Activated naive CD4-positive, alpha-beta T cell treated with anti-CD3 and anti-CD28 coated beads, Interleukin-2, amount 50 U/mL, for 24 hours (primary cell): Measurements from ENCODE around the gene PNMA8C.
"Not testable (repeated sequence)": the region's sequence is repeated elsewhere in the genome, so short reads cannot be mapped to it uniquely, and the experiment has no call there.

Source experiments
- H3K27ac Mint-ChIP-seq: one replicate; pipeline ENCODE4 v1.8.0; 2021; ENCODE audit warnings: mild to moderate bottlenecking, mixed read lengths
- H3K27me3 Mint-ChIP-seq: one replicate; pipeline ENCODE4 v1.8.0; 2021; ENCODE audit warnings: mixed read lengths
- H3K36me3 Mint-ChIP-seq: one replicate; pipeline ENCODE4 v1.8.0; 2021; ENCODE audit warnings: mixed read lengths
- H3K4me1 Mint-ChIP-seq: one replicate; pipeline ENCODE4 v1.8.0; 2021; ENCODE audit warnings: mixed read lengths
- H3K4me3 Mint-ChIP-seq: one replicate; pipeline ENCODE4 v1.8.0; 2021; ENCODE audit warnings: mild to moderate bottlenecking, mixed read lengths
- H3K9me3 Mint-ChIP-seq: one replicate; pipeline ENCODE4 v1.8.0; 2021; ENCODE audit warnings: mixed read lengths

The PNMA8C gene

DNA sequence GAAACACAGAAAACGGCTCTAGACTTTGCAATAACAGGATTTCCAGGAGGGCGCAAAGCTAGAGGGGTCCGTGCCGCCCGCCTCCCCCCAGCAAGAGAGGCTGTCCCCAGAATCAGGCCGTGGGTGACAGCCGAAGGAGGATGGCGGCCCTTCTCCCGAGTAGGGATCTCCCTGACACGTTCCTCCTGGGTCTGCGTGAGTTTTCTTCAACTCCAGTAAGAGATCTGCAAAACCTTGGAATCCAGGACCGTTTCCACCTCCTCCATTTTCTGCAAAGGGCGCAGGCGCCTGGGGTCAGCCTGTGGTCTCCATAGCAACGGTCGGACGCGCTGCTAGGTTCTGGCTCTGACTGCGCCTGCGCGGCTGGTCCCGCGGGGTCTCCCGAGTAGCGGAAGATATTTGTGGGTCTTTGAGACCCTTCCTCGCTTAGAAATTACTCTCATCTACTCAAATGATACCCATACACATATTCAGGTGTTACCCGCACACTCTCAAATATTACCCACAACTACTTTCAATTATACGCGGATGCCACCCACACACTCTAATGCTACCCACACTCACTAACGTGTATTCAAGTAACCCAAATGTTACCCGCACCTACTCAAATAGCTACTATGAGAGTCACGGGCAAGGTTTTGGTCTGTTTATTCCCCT, 2.1 kb downstream of the PNMA8C start:
- no peaks in the 10 kb centered on the region for H3K36me3 Mint-ChIP-seq
- H3K4me3 Mint-ChIP-seq, result peak overlapping the region; percentile 83
- H3K27me3 Mint-ChIP-seq, result peaks cover 39% of the 10 kb centered on the region
- H3K4me1 Mint-ChIP-seq, result peaks cover 29% of the 10 kb centered on the region
- peak overlapping the region; percentile 82 for H3K27ac Mint-ChIP-seq
- no peaks in the 10 kb centered on the region for H3K9me3 Mint-ChIP-seq

DNA sequence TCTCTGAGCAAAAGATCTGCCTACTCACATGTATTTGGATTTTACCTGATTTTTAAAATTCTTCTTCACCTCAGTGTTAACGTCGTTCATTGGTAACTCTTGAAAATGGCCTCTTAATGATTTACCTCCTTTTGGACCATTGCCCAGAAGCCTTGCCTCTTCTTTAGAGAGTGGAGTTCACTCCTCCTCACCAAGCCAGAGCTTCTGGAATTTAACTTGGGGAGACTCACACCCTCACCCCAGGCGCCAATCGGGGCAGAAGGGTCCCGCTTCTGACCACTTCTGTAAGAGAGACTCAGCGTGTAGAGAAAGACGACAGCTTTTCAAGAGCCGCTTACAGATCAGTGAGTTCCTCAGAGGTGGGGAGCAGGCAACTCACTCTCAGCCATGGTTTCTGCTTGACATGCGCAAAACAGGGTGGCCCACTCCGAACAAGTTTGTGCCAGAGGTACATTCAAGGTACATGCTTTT, 2.7 kb downstream of the PNMA8C start:
- Mint-ChIP-seq H3K27me3 (peaks cover 38% of the 10 kb centered on the region), H3K27ac (no peak overlapping the region), H3K36me3 (no peaks in the 10 kb centered on the region), H3K9me3 (no peaks in the 10 kb centered on the region), H3K4me3 (peak overlapping the region; percentile 83), H3K4me1 (peaks cover 29% of the 10 kb centered on the region)

DNA sequence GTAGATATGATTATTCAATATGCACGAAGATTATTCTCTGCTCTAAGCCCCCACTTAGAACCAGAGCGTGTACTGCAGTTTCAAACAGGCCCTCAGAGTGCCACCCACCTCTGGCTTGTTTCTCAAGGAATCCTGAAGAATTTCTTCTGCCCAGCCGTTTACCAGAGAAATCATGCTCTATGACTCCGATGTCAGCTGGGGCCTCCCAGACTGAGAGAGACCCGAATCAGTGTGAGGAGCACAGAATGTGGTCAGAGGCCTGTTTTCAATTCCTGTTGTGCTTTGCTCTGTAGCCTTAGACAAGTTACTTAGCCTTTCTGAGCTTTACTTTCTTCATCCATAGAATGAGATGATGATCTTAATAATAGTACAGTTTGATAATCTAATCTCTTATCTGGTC, 5.5 kb downstream of the PNMA8C start:
- no peaks in the 10 kb centered on the region for H3K36me3 Mint-ChIP-seq
- H3K27me3 Mint-ChIP-seq, result peaks cover 34% of the 10 kb centered on the region
- no peak overlapping the region for H3K4me3 Mint-ChIP-seq
- H3K9me3 Mint-ChIP-seq, result no peaks in the 10 kb centered on the region
- H3K27ac Mint-ChIP-seq, result no peak overlapping the region
- H3K4me1 Mint-ChIP-seq, result peaks cover 18% of the 10 kb centered on the region

DNA sequence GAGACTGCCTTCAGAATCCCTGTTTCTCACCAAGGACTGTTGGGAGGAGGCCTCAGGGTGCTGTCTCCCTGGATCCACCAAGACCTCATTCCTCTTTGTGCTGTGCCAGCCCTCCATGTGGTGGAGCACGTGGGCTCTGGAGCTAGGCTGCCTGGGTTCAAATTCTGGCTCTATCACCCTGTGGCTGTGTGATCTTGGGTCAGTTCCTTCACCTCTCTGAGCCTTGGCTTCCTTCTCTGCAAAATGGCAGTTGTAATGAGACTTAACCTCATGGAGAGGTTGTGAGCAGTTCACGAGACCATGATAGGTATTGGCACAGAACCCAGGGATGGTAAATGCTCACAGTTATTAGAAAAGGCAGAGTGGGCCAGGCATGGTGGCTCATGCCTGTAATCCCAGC, 6.4 kb downstream of the PNMA8C start:
- peaks cover 15% of the 10 kb centered on the region for H3K4me1 Mint-ChIP-seq
- H3K9me3 Mint-ChIP-seq, result no peaks in the 10 kb centered on the region
- peaks cover 28% of the 10 kb centered on the region for H3K27me3 Mint-ChIP-seq
- no peaks in the 10 kb centered on the region for H3K36me3 Mint-ChIP-seq
- H3K4me3 Mint-ChIP-seq, result no peak overlapping the region
- no peak overlapping the region for H3K27ac Mint-ChIP-seq

DNA sequence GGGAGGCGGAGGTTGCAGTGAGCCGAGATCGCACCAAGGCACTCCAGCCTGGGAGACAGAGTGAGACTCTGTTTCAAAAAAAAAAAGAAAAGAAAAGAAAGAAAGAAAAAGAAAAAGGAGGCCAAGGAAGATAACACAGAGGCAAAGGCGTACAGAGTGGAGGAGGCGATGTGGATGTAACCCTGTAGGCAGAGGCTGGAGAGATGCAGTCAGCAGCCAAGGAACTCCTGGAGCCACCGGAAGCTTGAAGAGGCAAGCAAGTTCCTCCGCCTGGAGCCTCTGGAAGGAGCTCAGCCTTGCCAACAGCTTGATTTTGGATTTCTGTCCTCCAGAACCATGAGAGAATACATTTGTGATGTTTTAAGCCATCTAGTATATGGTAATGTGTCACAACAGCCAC, 8.7 kb downstream of the PNMA8C start:
- Mint-ChIP-seq H3K9me3 (no peaks in the 10 kb centered on the region), H3K4me1 (no peaks in the 10 kb centered on the region), H3K27me3 (peaks cover 26% of the 10 kb centered on the region), H3K27ac (peak overlapping the region; percentile 47), H3K4me3 (no peak overlapping the region), H3K36me3 (no peaks in the 10 kb centered on the region)

DNA sequence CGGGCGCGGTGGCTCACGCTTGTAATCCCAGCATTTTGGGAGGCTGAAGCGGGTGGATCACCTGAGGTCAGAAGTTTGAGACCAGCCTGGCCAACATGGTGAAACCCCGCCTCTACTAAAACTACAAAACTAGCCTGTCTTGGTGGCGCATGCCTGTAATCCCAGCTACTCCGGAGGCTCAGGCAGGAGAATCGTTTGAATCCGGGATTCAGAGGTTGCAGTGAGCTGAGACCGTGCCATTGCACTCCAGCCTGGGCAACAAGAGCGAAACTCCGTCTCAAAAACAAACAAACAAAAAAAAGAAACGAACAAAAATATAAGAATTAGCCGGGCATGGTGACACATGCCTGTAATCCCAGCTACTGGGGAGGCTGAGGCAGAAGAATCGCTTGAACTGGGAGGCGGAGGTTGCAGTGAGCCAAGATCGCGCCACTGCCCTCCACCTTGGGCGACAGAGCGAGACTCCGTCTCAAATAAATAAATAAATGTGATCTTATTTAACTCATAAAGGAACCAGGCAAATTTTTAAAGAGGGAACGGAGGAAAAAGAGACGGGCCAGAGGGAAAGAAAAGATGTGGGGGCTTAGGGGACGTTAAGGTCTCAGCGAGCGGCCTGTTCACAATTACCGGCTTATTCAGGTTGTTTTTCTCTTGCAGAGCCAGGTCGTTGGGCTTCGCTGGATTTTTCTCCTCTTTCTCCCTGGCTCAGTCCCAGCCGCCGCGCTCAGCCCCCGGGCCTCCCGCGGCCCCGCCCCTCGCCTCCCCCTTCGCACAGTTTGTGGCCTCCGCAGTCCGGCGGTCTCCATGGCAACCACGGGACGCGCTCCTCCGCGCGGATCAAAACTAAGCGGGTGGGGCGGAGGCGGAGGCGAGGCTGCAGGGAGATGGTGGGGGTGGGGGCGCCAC, 12.7 kb downstream of the PNMA8C start:
- H3K9me3 Mint-ChIP-seq, H3K4me3 Mint-ChIP-seq, H3K36me3 Mint-ChIP-seq, H3K4me1 Mint-ChIP-seq, H3K27ac Mint-ChIP-seq: not testable (repeated sequence)
- peaks cover 34% of the 10 kb centered on the region for H3K27me3 Mint-ChIP-seq

DNA sequence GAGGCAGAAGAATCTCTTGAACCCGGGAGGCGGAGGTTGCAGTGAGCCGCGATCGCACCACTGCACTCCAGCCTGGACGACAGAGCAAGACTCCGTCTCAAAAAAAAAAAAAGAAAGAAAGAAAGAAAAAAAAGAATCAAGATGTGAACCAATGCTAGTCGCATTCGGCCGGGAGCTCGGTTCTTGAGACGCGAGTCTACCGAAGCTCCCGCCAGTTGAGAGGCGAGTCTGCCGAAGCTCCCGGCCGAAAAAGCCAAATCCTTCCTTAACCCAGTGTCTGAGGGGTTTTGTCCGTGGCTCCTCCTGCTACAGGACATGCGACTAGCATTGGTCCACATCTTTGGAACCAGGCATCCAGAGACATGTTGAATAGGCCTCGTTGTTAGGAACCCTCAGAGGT, 13.8 kb downstream of the PNMA8C start:
- H3K36me3 Mint-ChIP-seq, H3K4me3 Mint-ChIP-seq, H3K4me1 Mint-ChIP-seq, H3K27ac Mint-ChIP-seq, H3K9me3 Mint-ChIP-seq: not testable (repeated sequence)
- H3K27me3 Mint-ChIP-seq, result peaks cover 38% of the 10 kb centered on the region

DNA sequence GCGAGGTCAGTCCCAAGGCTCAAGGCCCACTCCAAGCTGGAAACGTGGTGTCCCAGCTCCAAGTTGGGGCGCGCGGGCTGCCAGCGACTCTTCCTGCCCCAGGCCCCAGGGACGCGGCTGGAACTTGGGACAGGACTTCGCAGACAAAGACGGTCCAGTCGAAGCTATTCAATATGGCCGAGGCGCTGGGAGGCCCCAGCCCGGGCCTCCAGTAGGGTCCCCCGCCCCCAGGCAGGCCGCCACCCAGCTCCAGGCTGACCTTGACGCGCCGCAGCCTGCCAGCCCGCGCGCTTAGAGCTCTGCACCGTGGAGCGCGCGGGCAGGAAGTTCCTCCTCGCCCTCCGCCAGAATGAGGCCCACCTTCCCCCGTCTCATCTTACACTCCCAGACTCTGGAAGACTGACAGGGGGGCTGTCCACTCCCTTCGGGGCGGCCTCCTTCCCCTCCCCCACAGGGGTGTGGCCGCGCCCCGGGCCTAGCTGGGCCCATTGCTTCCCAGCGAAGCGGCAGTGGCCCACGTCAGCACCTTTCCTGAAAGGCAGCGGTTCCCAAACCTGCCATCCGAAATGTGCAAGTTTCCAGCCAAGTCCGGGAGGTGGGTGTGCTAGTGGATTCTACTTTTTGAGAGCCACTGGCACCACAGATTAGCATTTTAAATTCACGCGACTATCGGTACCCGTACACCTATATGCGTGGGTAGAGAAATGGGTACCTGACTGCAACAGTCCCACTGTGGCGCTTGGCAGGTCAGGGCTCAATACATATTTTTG, 15.3 kb downstream of the PNMA8C start, which contains the start of gene CCDC8:
TSS of gene CCDC8 (minus strand) at position 303 of the 770 bp plus-strand sequence. CDS start 754 bp downstream, outside the sequence.
- Mint-ChIP-seq H3K4me3 (peak within 1 kb of the TSS; percentile 19), H3K27me3 (peaks cover 41% of the 10 kb centered on the region), H3K9me3 (no peaks in the 10 kb centered on the region), H3K36me3 (no peaks in the 10 kb centered on the region), H3K27ac (no peak within 1 kb of the TSS), H3K4me1 (peaks cover 10% of the 10 kb centered on the region)

DNA sequence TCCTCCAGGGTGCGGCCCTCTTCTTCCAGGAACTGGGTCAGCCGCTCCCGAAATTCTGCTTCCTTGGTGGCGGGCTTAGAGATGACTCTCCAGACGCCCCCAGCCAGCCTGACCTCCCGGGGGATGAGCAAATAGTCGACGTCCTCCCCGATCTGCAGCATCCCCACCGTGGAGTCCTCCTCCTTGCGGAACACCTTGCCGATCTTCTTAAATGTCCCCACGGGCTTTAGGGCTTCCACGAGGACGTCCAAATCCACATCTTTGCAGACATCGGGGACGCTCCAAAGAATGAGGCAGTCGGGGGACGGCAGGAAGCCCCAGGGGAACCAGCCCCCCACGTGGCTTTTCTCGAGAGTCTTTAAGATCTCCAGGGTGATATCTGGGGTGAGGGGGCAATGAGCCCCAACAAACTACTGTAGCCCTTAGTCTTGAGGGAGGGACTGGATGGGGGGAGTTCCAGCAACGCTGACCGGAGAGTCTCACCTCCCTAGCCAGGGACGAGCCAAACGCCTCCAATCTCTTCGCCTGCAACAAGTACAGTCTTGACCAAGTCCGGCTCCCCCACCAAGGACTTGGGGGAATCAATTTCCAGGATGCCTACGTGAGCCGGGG, 16.0 kb downstream of the PNMA8C start:
- Mint-ChIP-seq H3K27ac (no peak overlapping the region), H3K4me3 (peak overlapping the region; percentile 19)

DNA sequence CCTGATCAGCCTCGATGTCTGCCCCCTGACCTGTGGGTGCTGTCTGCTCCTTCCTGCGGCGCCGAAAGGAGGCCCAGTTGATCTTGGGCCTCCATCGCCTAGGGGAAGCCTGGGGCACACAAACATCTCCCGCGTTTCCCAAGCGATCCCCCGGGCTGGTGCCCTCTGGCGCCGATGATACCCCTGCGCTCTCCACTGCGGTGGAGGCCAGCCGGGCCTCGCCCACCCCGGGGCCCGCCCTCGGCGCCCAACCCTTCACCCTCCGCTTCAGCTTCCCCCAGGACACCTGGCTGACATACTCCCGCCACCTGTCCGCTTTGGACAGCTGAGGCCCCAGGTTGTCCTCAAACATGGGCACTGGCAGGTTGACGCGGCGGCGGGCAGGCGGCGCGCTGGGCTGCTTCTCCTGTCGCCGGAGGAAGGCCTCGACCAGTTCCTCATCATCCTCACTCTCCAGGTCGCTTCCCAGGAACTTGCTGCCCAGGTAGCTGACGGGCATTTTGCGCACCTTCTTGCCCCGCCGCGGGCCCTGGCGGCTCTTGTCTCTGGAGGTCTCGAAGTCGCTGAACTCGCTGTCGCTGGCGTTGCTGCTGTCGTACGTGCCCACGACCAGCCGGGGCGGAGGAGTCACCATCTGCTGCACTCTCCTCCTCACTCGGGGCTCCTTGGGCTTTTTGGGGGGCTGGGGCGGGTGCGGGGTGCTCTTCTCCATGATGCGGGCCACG, 16.6 kb downstream of the PNMA8C start:
- H3K36me3 Mint-ChIP-seq, result no peaks in the 10 kb centered on the region
- H3K4me3 Mint-ChIP-seq, result no peak overlapping the region
- H3K27me3 Mint-ChIP-seq, result peaks cover 49% of the 10 kb centered on the region
- H3K4me1 Mint-ChIP-seq, result peaks cover 12% of the 10 kb centered on the region
- no peaks in the 10 kb centered on the region for H3K9me3 Mint-ChIP-seq
- H3K27ac Mint-ChIP-seq, result no peak overlapping the region

More for the DNA sequence above, 16.0 kb downstream of the PNMA8C start:
- H3K9me3 Mint-ChIP-seq, result no peaks in the 10 kb centered on the region
- peaks cover 46% of the 10 kb centered on the region for H3K27me3 Mint-ChIP-seq
- peaks cover 12% of the 10 kb centered on the region for H3K4me1 Mint-ChIP-seq
- no peaks in the 10 kb centered on the region for H3K36me3 Mint-ChIP-seq

DNA sequence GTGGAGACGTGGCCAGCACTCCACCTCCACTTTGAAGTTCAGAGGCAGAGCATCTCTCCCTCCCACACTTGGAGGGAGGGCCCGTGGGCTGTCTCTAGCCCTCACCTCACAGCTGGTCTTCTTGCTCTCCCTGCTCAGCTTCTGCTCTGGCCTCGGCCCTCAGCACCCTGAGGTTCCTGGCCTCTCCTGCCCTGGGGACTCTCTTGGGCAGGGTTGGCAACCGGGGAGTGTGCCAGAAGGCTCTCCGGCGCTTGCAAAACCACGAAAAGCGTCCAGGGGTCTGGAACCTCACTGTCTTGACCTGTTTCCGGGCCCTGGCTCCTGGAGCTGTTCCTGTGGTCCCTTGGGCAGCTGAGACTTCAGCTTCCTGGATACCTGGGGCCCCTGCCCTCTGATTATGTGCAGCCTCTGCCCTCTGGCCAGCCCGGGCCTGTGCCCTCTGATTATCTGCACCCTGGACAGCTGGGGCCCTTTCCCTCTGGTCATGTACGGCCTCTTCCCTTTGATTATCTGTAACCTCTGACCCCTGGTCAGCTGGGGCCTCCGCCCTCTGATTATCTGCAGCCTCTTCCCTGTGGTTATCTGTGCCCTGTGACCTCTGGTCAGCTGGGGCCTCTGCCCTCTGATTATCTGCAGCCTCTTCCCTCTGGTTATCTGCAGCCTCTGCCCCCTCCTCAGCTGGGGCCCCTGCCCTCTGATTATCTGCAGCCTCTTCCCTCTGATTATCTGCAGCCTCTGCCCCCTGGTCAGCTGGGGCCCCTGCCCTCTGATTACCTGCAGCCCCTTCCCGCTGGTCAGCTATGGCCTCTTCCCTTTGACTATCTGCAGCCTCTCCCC, 17.4 kb downstream of the PNMA8C start:
- Mint-ChIP-seq H3K4me1 (peaks cover 12% of the 10 kb centered on the region), H3K4me3 (no peak overlapping the region), H3K27me3 (peaks cover 52% of the 10 kb centered on the region), H3K9me3 (no peaks in the 10 kb centered on the region), H3K36me3 (no peaks in the 10 kb centered on the region), H3K27ac (no peak overlapping the region)

DNA sequence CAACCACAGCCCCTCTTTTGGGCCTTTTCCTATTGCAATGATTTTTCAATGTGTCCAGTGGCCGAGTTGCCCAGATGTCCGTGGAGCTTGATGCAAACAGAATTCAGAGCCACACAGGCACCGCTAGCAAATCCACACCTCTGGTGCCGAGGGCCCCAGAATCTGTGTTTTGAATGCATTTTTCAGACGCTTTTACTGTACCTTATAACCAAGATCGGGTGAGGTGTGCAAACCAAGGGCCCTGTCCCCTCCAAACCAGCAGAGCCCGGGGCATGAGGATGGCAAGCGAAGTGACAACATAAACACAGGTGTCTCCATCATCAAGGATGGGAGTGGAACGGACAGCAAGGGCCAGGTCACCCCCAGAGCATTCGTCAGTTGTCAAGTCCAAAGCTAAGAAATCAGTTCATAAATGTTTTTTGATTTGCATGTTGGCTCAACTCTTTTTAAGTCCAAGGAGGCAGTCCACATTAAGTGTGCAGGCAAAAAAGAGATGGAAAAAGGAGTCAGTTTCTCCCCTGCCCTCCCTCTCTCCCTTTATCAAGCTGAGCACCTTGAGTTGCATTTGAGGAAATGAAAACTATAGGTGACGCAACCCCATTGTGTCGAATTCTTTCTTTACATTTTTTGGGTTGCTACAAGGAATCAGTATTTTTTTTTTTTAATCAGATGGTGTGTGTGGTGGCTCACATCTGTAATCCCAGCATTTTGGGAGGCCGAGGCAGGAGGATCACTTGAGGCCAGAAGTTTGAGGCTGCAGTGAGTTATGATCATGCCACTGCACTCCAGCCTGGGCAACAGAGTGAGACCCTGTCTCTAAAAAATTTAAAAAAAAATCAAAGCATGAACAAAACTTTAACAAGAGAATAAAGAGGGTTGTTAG, 18.3 kb downstream of the PNMA8C start:
- H3K4me3 Mint-ChIP-seq, result no peak overlapping the region
- peaks cover 50% of the 10 kb centered on the region for H3K27me3 Mint-ChIP-seq
- H3K36me3 Mint-ChIP-seq, result no peaks in the 10 kb centered on the region
- no peak overlapping the region for H3K27ac Mint-ChIP-seq
- peaks cover 12% of the 10 kb centered on the region for H3K4me1 Mint-ChIP-seq
- H3K9me3 Mint-ChIP-seq, result no peaks in the 10 kb centered on the region

DNA sequence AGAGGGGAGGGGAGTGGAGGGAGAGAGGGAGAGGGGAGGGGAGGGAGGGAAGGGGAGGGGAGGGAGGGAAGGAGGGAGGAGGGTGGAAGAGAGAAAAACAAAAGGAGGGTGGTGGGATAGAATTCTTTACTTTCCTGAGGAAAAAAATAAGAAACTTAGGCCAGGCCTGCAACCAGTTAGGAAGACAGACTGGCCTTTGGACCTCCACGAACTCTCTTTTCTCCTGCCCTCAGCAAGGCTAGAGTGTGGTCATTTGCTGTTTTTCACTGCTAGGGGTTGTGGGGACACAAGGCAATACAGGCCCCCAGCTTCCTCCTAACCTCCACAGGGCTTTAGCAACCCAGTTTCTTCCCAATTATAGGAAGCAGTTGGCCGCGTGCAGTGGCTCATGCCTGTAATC, 19.5 kb downstream of the PNMA8C start:
- Mint-ChIP-seq H3K27me3 (peaks cover 54% of the 10 kb centered on the region), H3K4me3 (no peak overlapping the region), H3K9me3 (no peaks in the 10 kb centered on the region), H3K4me1 (peaks cover 17% of the 10 kb centered on the region), H3K36me3 (no peaks in the 10 kb centered on the region), H3K27ac (no peak overlapping the region)
